Measurements from ENCODE around the gene SMIM35. TPM values are rescaled to one million over a fixed set of nuclear protein-coding genes. Genes with fewer than 3 reads are reported as not detected.

Gene SMIM35
- total RNA-seq, 4 donors from 2014 or later = not detected

DNA sequence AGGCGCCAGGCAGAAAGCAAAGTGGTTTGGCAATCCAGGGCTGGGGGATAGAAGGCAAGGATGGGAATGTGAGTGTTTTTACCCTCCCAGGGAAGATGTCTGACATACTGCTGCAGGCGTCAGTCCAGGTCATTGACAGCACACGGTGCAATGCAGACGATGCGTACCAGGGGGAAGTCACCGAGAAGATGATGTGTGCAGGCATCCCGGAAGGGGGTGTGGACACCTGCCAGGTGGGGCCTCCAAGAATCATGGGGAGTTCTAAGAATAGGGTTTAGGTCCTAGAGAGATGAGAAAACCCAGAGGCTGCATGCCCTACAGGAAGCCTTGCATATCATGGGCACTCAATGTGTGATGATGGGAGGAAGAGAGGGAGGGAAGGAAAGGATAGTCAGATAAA lies 28.3 kb upstream of the SMIM35 start:
- in situ Hi-C loops (cut with MboI; ENCODE audit: low sequenced_read_pairs in 4 of 4) (no loop called here), intact Hi-C loops (cut with DNase I; ENCODE audit: low total_unique reads) (no loop called here)
- TF ChIP-seq, protein P1, sequence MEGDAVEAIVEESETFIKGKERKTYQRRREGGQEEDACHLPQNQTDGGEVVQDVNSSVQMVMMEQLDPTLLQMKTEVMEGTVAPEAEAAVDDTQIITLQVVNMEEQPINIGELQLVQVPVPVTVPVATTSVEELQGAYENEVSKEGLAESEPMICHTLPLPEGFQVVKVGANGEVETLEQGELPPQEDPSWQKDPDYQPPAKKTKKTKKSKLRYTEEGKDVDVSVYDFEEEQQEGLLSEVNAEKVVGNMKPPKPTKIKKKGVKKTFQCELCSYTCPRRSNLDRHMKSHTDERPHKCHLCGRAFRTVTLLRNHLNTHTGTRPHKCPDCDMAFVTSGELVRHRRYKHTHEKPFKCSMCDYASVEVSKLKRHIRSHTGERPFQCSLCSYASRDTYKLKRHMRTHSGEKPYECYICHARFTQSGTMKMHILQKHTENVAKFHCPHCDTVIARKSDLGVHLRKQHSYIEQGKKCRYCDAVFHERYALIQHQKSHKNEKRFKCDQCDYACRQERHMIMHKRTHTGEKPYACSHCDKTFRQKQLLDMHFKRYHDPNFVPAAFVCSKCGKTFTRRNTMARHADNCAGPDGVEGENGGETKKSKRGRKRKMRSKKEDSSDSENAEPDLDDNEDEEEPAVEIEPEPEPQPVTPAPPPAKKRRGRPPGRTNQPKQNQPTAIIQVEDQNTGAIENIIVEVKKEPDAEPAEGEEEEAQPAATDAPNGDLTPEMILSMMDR (IDR thresholded peaks at IDR 0.05 in 4 of 5, conservative IDR thresholded peaks at IDR 0.05 in 1 of 5) = no peak
- TF ChIP-seq POLR2A (IDR thresholded peaks at IDR 0.05) = no peak
- H3K9me3 ChIP-seq = no peaks in the 10 kb centered on the region
- no peaks in the 10 kb centered on the region for H3K36me3 ChIP-seq
- ATAC-seq = no peak
- H3K4me1 ChIP-seq = peaks cover 0 to 7% of the 10 kb centered on the region in 2 donors
- H3K4me3 ChIP-seq = no peak overlapping the region
- DNase-seq = no peak
- no peaks in the 10 kb centered on the region for H3K27me3 ChIP-seq
- H3K27ac ChIP-seq = no peak overlapping the region

DNA sequence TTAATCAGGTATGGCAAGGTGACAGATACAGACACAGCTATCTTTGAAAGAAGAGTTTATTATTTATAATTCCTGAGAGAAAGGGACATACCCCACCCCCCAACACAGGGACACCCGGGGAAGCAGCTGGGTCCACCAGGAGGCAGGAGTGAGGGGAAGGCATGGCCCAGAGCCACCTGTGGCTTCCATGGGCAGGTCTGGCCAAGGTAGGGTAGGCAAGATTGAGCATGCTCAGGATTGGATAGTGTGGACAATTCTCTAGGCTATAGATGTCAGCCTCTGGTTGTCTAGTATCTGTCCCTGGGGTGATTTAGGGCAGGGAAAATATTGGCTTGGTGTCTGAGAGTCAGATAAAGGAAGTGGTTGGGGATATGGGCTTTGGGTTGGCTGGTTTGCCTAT lies 27.5 kb upstream of the SMIM35 start:
- no peak overlapping the region for H3K4me3 ChIP-seq
- peaks cover 0 to 13% of the 10 kb centered on the region in 2 donors for H3K4me1 ChIP-seq
- no peaks in the 10 kb centered on the region for H3K36me3 ChIP-seq
- H3K27me3 ChIP-seq = no peaks in the 10 kb centered on the region
- TF ChIP-seq POLR2A (IDR thresholded peaks at IDR 0.05) = no peak
- TF ChIP-seq, protein P1 (IDR thresholded peaks at IDR 0.05 in 4 of 5, conservative IDR thresholded peaks at IDR 0.05 in 1 of 5) = no peak
- H3K27ac ChIP-seq = no peak overlapping the region
- ATAC-seq (no peak), DNase-seq (no peak)
- intact Hi-C loops (cut with DNase I; ENCODE audit: low total_unique reads) = no loop called here
- no peaks in the 10 kb centered on the region for H3K9me3 ChIP-seq
- in situ Hi-C loops (cut with MboI; ENCODE audit: low sequenced_read_pairs in 4 of 4) = no loop called here

DNA sequence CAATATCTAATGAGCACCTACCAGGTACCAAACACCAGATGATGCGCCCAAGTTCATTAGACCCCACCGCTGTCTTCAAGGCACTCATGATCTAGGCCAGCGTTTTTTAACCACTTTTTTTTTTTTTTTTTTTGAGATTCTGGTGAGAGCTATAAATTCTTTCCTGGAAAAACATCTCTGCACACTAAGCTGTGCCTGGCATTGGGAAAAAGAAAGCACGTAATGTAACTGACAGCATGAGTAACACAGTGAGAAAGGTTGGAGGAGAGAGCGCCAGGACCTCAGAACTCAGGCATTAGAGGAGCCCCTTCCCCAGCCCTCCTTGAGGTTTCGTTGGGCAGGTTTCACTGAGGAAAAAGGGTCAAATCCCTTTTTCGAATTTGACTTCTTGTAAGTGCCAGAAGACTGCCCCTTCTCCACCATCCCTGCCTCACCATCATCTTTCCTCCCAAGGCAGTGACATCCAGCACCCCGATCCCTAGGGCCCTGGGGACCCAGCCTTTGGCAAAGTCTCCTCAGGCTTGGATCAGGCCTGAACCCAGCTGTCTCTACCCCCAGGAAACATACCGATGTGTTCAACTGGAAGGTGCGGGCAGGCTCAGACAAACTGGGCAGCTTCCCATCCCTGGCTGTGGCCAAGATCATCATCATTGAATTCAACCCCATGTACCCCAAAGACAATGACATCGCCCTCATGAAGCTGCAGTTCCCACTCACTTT lies 26.1 kb upstream of the SMIM35 start:
- intact Hi-C loops (cut with DNase I; ENCODE audit: low total_unique reads) = no loop called here
- Histone ChIP-seq H3K4me3 (no peak overlapping the region), H3K9me3 (no peaks in the 10 kb centered on the region), H3K4me1 (peaks cover 0 to 17% of the 10 kb centered on the region in 2 donors), H3K27ac (no peak overlapping the region), H3K36me3 (no peaks in the 10 kb centered on the region), H3K27me3 (no peaks in the 10 kb centered on the region)
- ATAC-seq = no peak
- DNase-seq = no peak
- in situ Hi-C loops (cut with MboI; ENCODE audit: low sequenced_read_pairs in 4 of 4) = no loop called here
- no peak for TF ChIP-seq POLR2A (IDR thresholded peaks at IDR 0.05)
- TF ChIP-seq, protein P1 (IDR thresholded peaks at IDR 0.05 in 4 of 5, conservative IDR thresholded peaks at IDR 0.05 in 1 of 5) = no peak

DNA sequence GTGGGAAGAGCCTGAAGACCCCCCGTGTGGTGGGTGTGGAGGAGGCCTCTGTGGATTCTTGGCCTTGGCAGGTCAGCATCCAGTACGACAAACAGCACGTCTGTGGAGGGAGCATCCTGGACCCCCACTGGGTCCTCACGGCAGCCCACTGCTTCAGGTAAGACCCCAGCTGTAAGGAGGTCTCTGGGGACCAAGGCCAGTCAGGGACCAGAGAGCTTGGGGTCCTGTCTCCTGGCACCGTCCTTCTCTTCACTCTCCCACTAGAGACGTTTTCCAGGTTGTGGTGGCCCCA lies 24.9 kb upstream of the SMIM35 start:
- in situ Hi-C loops (cut with MboI; ENCODE audit: low sequenced_read_pairs in 4 of 4) = no loop called here
- no peak for TF ChIP-seq POLR2A (IDR thresholded peaks at IDR 0.05)
- TF ChIP-seq, protein P1 (IDR thresholded peaks at IDR 0.05 in 4 of 5, conservative IDR thresholded peaks at IDR 0.05 in 1 of 5) = no peak
- Histone ChIP-seq H3K36me3 (no peaks in the 10 kb centered on the region), H3K4me1 (peaks cover 0 to 17% of the 10 kb centered on the region in 2 donors), H3K27me3 (no peaks in the 10 kb centered on the region), H3K4me3 (no peak overlapping the region), H3K27ac (no peak overlapping the region), H3K9me3 (no peaks in the 10 kb centered on the region)
- DNase-seq = no peak
- no peak for ATAC-seq
- intact Hi-C loops (cut with DNase I; ENCODE audit: low total_unique reads) = no loop called here

Data from gastrocnemius medialis (tissue), 4 donors.